ENCODE data around the gene PPP1R7.

Gene PPP1R7

DNA sequence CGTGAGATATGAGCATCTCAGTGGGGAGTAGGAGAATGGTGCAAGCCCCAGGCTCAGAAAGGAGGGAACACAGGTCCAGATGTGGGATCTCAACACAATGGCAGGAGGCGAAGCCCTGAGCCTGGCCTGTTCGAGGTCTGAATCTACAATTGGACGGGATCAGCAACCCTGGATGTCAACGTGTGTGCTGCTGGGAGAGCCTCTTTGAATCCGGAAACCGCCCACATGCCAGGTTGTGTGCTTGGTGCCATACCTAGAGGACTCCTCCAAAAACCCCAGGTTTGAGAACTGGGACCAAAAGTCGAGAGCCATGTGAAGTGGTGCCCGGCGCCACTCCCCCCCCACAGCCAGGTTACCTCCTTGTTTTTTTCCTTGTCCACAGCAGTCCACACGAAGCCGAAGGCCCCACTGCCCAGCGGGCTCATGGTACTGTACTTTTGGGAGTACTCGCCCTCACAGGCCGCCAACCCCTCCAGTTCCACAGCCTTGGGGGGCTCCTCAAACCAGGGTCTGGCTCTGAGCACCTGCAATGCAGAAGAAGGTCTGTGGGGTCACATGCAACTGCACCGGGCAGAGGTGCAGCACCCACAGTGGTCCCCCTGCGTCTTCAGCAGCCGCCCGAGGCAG is 27.8 kb upstream of the PPP1R7 start:
- TF ChIP-seq, protein P1, sequence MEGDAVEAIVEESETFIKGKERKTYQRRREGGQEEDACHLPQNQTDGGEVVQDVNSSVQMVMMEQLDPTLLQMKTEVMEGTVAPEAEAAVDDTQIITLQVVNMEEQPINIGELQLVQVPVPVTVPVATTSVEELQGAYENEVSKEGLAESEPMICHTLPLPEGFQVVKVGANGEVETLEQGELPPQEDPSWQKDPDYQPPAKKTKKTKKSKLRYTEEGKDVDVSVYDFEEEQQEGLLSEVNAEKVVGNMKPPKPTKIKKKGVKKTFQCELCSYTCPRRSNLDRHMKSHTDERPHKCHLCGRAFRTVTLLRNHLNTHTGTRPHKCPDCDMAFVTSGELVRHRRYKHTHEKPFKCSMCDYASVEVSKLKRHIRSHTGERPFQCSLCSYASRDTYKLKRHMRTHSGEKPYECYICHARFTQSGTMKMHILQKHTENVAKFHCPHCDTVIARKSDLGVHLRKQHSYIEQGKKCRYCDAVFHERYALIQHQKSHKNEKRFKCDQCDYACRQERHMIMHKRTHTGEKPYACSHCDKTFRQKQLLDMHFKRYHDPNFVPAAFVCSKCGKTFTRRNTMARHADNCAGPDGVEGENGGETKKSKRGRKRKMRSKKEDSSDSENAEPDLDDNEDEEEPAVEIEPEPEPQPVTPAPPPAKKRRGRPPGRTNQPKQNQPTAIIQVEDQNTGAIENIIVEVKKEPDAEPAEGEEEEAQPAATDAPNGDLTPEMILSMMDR (IDR thresholded peaks at IDR 0.05): no peak
- Histone ChIP-seq H3K4me3 (no peak overlapping the region), H3K9me3 (no peaks in the 10 kb centered on the region), H3K27ac (no peak overlapping the region), H3K36me3 (peaks cover 0 to 6% (median 0%) of the 10 kb centered on the region in 3 donors), H3K4me1 (no peaks in the 10 kb centered on the region), H3K27me3 (no peaks in the 10 kb centered on the region)
- DNase-seq: peak in 1 of 2 donors; percentile 50
- intact Hi-C loops (cut with DNase I; ENCODE audit: low total_unique reads): no loop called here

DNA sequence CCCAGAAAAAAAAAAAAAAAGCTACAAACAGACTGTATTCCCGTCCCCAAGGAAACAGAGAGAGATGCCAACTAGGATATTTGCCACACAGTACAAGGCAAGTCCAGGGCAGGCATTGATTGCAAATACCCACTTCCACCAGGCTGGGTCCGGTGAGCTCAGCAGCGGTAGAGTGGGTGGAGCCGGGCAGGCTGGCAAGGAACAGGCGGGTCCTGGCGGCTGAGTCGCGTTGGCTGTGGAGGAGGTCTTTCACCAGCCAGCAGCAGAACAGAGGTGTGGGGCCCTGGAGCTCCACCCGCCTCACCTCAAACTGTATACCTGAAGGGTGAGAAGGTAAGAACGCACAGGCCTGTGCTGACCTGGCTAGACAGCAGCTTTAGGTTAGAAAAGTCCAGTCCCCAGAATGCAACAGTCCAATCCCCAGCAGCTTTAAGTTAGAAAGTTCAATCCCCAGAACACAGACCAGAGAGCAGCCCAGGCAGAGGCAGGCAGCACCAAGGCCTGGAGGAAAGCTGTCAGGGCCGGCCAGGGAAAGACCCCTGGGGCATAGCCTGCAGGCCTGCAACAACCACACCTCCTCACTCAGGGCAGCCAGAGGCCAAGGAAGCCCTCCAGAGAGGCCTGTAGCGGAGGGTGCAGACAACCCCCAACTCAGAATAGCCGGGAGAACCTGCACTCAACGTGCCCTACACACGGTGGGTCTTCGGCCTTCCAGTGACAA is 26.3 kb upstream of the PPP1R7 start:
- TF ChIP-seq, protein P1 (IDR thresholded peaks at IDR 0.05): no peak
- Histone ChIP-seq H3K9me3 (no peaks in the 10 kb centered on the region), H3K4me1 (no peaks in the 10 kb centered on the region), H3K27me3 (no peaks in the 10 kb centered on the region), H3K27ac (no peak overlapping the region), H3K36me3 (peaks cover 0 to 6% (median 0%) of the 10 kb centered on the region in 3 donors), H3K4me3 (no peak overlapping the region)
- peak in 1 of 2 donors; percentile 61 for DNase-seq
- intact Hi-C loops (cut with DNase I; ENCODE audit: low total_unique reads): no loop called here

DNA sequence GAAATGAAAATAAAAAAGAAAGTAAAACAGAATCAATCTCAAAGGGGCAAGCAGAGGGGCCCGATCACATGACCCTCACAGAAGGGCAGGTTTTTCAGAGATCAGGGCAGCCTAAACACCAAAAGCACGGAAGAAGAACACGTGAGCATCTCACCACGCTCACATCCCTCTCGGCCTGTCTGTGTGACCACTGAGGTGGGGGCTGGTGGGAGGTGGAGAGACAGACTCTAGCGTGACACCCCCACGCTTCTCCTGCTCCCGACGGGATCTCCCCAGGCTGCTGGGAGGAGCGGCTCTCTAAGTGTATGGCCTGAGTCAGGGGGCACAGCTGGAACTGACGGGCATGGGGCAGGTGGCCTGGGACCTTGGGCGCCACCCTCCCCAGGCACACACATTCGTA is 24.6 kb upstream of the PPP1R7 start:
- no peak overlapping the region for H3K4me3 ChIP-seq
- no peak overlapping the region for H3K27ac ChIP-seq
- peaks cover 0 to 6% (median 3%) of the 10 kb centered on the region in 3 donors for H3K36me3 ChIP-seq
- intact Hi-C loops (cut with DNase I; ENCODE audit: low total_unique reads): no loop called here
- DNase-seq: peak in 1 of 2 donors; percentile 48
- TF ChIP-seq, protein P1 (IDR thresholded peaks at IDR 0.05): no peak
- no peaks in the 10 kb centered on the region for H3K27me3 ChIP-seq
- no peaks in the 10 kb centered on the region for H3K4me1 ChIP-seq
- H3K9me3 ChIP-seq: no peaks in the 10 kb centered on the region

DNA sequence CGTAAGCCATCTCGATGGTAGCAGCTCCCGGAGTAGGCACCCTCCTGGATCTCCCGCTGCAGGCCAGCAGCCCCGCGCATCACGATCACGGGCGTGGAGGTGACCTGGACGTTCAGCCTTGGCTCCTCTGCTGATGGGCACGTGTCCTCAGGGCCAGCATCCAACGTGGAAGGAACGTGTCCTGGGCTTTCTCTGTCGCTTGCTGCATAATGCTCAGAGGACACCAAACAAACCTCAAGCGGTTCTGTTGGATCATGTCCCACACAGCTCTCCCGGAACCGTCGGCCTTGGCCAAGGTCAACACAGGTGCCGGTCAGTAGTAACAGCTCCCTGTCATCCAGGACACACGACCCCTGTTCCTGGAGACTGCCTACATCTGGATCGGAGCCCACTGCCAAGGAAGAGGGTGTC is 24.1 kb upstream of the PPP1R7 start:
- Histone ChIP-seq H3K27me3 (no peaks in the 10 kb centered on the region), H3K36me3 (peaks cover 0 to 6% (median 3%) of the 10 kb centered on the region in 3 donors), H3K4me1 (no peaks in the 10 kb centered on the region), H3K9me3 (no peaks in the 10 kb centered on the region), H3K27ac (no peak overlapping the region), H3K4me3 (no peak overlapping the region)
- peak in 1 of 2 donors; percentile 56 for DNase-seq
- TF ChIP-seq, protein P1 (IDR thresholded peaks at IDR 0.05): no peak
- intact Hi-C loops (cut with DNase I; ENCODE audit: low total_unique reads): no loop called here

DNA sequence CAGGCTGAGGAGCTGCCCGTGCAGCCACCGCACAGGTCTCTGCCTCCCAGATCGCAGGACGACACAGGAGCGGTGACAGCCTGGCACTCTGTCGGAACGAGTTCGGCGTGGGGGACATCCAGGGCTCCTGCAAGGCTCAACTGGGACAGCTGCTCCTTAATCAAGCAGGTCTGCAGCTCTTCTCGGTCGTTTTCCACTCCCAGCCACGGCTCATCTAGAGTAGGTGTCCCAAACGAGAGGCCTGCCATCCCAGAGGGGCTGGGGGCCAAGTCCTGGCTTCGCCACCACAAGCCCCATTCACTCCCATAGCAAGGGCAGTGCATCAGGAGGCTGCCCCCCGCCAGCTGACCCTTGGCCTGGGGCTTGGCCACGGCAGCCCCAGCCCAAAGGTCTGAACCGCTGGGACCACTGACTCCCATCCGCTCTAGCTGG is 23.5 kb upstream of the PPP1R7 start:
- no peaks in the 10 kb centered on the region for H3K9me3 ChIP-seq
- H3K4me1 ChIP-seq: no peaks in the 10 kb centered on the region
- H3K27ac ChIP-seq: no peak overlapping the region
- no peak overlapping the region for H3K4me3 ChIP-seq
- intact Hi-C loops (cut with DNase I; ENCODE audit: low total_unique reads): no loop called here
- TF ChIP-seq, protein P1 (IDR thresholded peaks at IDR 0.05): no peak
- no peaks in the 10 kb centered on the region for H3K27me3 ChIP-seq
- H3K36me3 ChIP-seq: peaks cover 0 to 6% (median 3%) of the 10 kb centered on the region in 3 donors
- peak in 1 of 2 donors; percentile 48 for DNase-seq
